Stimulated activated CD4-positive, alpha-beta T cell treated with anti-CD3 and anti-CD28 coated beads, Interleukin-4, amount 100 ng/mL, for 4 hours (primary cell): ENCODE data around the gene CD74.

Experiments used
- DNase-seq, 2 experiments: peaks; one replicate each; pipeline ENCODE4 v3.0.0-alpha.2; 2020

CD74 gene

GRCh38 chr5:150409638-150410523, 2.8 kb downstream of the CD74 start:
- DNase-seq = peak; percentile 21 to 38

DNA sequence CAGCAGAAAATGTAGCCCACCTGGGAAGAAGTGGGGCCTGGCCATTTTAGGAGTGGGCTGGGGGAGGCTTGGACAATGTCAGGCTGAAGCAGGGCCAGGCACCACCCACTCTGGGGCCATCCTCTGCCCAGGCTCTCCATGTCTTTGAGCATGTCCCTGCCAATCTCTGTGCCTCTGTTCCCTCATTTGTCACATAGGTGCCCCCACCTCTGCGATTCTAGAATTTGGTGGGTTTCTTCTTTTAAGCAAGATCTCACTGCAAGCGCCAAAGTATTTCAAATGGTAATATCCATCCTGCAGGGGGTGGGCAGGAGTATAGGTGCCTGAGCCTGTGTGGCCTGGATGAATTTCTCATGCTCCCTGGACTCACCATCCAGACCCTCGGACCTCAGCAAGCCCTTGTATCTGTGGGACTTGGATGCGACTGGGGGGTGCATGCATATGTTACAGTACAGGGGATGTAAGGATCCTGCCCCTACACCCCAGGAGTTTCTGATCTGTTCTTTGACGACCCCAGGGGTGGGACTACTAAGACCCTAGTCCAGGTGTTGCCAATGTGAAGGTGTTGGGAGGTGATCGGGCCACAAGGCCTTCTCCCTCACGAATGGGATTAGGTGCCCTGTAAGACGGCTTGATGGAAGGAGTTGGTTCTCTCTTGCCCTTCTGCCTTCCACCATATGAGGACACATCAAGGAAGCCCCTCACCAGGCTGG, 4.3 kb downstream of the CD74 start:
- no peak for DNase-seq

- no peak for DNase-seq
Observed at GRCh38 chr5:150407096-150407720, 5.5 kb downstream of the CD74 start.

- DNase-seq = no peak
Observed at GRCh38 chr5:150406723-150407095, 6.0 kb downstream of the CD74 start.

GRCh38 chr5:150406103-150406722, 6.5 kb downstream of the CD74 start:
- no peak for DNase-seq

GRCh38 chr5:150404941-150405816, 7.5 kb downstream of the CD74 start:
- DNase-seq = no peak

DNA sequence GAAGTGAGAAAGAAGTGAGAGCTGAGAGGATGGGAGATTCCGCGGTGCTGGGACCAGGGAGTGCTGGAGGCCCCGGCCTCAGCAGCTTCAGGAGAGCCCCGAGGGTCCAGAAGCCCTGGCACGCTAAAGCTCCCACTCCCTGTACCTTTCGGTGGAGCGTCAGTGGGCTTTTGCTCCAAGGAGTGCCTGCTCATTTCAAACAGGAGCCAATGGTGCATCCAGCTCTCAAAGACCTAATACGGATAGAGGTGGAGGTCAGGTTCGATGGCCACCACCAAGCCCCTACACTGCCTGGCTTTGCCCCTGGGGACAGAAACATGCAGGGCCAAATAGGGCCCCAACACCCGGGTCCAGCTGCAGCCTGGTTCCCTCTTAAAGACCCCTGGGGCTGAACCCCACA, 8.2 kb downstream of the CD74 start:
- DNase-seq = no peak

DNA sequence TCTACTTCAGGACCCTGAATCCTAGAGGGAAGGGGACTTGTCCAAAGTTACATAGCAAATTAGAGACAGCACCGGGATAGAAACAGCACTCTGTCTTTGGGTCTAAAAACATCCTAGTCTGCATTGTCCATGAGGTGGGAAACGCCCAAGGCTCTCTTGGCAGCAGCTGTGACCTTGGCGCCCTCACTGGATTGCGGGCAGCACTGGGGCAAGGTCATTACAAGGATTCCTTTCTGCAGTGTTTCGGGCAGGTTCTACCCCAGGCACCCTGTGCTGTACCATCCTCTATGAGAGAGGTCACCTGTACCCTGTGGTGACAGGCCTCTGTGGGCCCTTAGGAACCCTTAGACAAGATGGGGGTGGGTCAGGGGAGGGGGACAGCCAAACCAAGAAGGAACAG, 8.6 kb downstream of the CD74 start:
- DNase-seq = no peak

GRCh38 chr5:150402901-150403342, 9.8 kb downstream of the CD74 start:
- DNase-seq = no peak

DNA sequence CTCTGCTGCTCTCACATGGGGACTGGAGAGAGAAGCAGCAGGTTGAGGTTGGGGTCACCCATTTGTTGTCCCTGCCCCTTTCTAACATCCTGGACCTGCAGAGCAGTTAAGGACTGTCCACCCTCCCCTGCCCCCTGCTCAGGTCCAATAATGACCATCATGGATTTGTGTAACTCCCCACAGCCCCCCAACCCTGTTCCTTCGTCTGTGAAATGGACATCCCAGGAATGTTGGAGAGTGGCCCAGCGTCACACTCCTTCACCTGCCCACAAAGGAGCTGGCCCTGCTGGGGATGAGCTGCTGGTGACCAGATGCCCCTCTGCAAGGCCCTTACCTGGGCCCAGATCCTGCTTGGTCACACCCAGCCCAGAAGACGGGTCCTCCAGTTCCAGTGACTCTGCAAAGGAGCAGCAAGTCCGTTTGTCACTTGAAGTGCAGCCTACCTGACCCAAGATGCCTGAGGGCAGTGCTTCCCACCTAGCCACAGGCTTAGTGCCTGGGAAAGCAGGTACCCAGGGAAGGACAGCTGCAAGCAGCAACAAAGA, 10.4 kb downstream of the CD74 start:
- DNase-seq = no peak

DNA sequence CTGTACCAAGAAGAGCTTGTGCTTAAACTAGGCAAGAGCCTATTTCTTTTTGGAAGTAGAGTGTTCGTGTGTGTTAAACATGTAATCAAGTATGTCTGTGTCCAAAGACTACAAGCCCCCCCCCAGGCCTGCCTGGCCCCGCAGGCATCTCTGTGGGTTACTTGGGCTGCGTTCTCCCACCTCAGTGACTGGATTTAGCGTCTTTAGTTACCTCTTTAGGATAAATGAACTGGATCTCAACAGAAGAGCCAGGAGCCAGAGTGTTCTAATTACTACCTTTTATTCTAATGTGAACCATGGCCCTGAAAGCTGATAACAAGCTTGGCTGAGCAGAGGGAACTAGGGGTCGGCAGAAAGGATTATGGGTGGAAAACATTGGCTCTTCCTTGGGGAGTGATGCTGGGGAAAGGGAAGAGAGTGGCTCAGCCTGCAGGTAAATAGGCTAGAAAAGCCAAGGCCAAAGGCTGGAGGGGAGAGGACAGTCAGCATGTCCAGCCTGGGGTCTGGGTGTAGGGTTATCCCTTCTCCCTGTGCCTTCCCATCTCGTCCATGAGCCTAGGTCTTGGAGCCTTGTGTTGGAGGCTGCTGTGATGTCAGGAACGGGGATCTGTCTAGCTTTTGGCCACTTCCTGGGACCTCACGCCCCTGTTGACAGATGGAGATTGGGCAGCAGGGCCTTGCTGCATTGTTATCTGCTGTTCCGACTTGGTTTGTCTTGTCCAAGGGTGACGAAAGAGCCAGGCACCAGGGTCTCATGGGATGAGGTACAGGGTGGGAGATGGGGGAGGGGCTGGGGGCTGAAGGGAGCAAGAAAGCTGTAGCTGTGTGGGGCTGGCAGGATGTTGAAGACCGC, 11.1 kb downstream of the CD74 start:
- no peak for DNase-seq

DNA sequence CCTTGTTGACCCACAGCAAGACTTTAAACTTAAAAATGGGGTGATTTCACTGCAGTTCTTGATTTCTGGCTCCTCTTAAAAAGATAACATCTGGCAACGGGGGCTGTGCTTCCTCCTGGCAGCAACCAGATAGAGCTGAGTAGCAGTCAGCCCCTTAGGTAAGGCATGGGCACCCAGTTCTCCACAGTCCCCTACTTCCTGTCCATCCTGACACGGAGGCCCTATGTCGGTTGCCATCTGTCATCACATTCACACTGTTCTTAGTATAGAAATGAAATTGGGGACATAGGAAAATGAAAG, 11.7 kb downstream of the CD74 start:
- DNase-seq = no peak

- no peak for DNase-seq
Observed at GRCh38 chr5:150400316-150401075, 12.2 kb downstream of the CD74 start.

GRCh38 chr5:150399524-150400211, 13.0 kb downstream of the CD74 start:
- no peak for DNase-seq

GRCh38 chr5:150398722-150399523, 13.8 kb downstream of the CD74 start:
- no peak for DNase-seq

DNA sequence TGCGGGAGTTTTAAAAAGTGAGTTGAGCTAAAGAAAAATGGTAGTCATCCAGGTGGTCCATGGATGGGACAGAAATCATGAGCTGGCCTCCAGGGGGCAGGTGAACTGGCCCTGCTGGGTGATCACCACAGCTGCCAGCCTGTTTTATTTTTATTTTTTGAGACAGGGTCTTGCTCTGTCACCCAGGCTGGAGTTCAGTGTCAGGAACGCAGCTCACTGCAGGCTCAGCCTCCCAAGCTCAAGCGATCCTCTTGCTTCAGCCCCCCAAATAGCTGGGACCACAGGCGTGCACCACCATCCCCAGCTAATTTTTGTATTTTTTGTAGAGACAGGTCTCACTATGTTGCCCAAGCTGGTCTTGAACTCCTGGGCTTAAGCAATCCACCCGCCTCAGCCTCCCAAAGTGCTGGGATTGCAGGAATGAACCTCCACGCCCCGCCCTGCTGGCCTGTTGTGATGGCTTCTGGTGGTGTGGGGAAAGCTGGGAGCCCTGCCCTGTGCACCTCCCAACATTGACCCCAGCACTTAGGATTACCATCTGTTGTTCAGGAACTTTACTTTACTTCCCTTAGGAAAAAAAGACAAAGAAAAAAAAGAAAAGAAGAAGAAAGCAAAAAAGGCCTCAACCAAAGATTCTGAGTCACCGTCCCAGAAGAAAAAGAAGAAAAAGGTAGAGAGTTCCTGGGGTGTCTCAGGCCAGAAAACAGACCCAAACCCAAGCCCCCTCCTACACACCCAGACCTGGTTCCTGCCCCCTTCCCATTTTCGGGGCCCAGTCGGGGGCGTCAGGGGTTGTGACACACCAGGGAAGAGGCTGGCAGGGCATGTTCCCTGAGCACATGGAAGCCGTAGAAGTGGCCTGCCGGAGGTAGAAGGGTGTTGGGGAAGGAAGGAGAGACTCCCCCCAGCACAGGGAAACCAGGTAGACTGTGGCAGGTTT, 14.7 kb downstream of the CD74 start:
- no peak for DNase-seq

GRCh38 chr5:150397146-150397781, 15.4 kb downstream of the CD74 start:
- no peak for DNase-seq
